Stimulated activated CD4-positive, alpha-beta T cell treated with anti-CD3 and anti-CD28 coated beads, Interleukin-4, amount 100 ng/mL, for 4 hours (primary cell): Measurements from ENCODE around the gene ROR1.
"Not testable (repeated sequence)": the region's sequence is repeated elsewhere in the genome, so short reads cannot be mapped to it uniquely, and the experiment has no call there.

Experiments
- DNase-seq, 2 experiments: peaks; one replicate each; pipeline ENCODE4 v3.0.0-alpha.2; 2020

The ROR1 gene

DNA sequence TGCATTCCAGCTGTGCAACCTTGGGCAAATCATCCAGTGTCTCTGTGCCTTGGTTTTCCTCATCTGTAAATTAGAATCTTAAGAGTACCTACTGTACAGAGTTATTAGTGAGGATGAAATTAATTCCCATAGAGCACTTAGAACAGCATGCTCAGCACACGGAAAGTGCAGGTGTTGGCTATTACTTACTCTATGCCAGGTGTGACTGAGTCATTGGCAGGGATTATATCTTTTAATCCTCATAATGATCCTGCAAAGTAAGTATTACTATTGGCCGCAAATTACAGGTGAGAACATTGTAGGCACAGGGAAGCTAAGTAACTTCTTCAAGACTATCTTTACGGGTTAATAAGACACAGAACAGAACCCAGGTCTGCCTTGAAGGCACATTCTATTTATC, 423.3 kb downstream of the ROR1 start:
- no peak for DNase-seq

DNA sequence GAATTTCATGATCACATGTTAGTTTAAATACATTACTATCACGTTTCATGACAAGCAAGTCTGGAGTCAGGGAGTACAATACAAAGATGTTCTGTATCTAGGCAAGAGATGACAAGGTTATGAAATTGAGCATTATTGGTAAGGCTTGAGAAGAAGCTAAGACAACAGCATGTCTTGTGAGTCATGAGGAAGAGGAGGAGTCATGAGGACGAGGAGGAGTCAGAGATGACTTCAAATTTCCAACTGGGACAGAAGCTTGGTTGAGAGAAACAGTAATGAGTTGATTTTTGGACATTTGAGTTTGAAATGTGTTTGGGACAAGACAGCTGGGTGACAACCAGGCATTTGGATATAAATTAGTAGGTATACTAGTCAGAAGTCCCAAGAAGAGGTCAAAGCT, 425.3 kb downstream of the ROR1 start:
- DNase-seq = no peak

DNA sequence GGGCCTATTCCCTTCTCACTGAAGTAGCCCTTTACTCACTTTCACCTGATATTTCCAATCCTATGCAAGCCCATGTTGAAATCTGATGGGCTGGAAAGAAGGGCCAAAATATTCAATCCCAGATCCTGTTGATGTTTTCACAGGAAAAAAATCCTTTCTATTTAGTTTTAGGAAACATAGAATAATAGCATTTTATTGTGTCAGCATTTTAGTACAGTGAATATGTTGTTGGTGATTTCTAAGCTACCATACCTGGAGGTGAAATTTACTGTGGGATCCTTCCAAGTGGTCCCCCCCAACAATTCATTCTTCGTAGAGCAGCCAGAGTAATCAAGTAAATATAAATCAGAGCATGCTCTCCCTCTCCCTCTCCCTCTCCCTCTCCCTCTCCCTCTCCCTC, 426.2 kb downstream of the ROR1 start:
- no peak for DNase-seq

DNA sequence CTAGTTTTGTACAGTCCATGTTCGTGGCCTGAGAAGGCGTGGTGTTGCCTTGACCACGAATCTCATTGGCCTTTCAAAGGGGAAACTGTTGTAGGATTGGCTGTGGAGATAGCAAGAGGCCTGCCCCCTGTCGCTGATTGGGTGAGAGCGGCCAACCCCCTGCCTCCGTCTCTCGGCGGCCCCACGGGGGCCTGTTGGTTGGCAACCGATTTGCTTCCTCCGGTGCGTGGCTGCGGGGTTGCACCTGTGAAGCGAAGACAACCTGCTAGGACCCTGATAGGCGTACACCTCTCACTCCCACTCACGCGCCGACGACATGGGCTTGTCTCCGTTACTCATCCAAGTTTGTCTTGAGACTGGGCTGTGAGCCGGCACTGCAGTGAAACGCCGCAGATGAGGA, 429.6 kb downstream of the ROR1 start, which contains the start of gene UBE2U:
Gene UBE2U (plus strand): TSS at position 204 of the 400 bp plus-strand sequence. CDS start 428 bp downstream, outside the sequence.
- no peak for DNase-seq

DNA sequence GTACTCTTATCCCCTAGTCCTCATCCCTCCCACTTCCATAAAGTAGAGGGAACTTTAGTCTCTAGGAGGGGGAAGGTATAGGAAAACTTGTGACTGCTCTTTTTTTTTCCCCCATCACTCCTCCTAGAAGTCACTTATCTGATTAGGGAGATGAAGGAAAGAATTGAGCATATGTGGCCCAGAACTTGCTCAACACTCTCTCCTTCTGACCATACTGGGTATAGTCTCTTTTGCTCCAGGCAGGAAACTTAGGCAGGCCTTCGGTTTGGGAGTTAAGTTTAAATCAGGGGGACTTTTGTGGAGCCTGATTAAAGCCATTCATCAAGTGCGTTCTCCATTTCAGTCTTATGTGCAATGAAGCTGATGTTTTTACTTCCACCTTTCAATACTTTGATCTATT, 435.4 kb downstream of the ROR1 start:
- DNase-seq = no peak

DNA sequence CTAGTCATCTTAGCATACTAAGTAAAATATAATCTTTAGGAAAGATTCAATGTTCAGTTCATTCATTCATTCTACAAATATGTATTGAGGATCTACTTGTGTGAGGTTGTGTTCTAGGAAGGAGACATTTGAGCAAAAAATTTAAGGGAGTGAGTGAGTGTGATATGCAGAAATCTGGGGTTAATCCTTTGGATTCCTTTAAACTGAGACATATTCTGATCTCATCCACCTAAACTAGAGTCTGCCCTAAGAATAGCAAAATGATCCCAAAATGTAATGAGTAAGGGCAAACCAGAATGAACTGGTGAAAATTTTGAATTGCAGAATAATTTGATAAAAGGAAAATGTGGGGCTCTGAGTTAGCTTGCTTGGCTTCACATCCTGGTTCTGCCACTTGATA, 438.2 kb downstream of the ROR1 start:
- no peak for DNase-seq

DNA sequence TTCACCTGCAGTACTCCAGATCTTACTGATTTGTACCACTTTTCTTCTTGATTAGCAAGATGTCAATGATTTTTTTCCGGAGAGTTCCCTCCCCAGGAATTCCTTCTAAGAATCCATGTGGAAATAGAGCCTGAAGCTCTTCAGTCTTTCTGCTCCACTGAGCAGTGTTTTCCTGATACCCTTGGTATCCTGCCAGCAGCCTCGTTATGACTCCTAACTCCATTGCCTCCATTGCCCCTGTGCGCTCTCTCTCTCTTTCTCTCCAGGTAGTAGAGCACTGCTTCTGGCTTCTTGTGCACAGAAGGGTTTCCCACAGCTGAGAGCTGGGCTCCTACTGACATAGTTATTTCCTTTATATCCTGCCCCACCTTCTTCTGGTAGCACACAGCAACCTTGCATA, 441.8 kb downstream of the ROR1 start:
- DNase-seq = no peak

DNA sequence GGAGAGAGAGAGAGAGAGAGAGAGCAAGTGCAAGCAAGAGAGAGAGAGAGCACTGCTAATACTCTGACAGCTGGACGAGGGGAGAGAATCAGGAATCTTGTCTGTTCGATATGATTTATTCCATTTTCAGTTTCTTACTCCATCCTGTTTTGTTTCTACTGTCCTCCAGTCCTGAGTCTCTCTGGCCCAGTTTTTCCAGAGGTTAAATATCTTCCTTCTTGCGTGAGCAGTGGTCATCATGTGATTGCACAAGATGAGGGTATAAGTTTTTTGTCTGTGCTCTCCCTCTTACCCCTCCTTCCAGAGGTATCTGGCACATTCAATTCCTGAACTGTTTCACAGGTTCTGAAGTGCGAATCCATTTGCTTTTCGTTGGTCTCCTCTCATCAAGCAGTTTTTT, 446.4 kb downstream of the ROR1 start:
- no peak for DNase-seq

DNA sequence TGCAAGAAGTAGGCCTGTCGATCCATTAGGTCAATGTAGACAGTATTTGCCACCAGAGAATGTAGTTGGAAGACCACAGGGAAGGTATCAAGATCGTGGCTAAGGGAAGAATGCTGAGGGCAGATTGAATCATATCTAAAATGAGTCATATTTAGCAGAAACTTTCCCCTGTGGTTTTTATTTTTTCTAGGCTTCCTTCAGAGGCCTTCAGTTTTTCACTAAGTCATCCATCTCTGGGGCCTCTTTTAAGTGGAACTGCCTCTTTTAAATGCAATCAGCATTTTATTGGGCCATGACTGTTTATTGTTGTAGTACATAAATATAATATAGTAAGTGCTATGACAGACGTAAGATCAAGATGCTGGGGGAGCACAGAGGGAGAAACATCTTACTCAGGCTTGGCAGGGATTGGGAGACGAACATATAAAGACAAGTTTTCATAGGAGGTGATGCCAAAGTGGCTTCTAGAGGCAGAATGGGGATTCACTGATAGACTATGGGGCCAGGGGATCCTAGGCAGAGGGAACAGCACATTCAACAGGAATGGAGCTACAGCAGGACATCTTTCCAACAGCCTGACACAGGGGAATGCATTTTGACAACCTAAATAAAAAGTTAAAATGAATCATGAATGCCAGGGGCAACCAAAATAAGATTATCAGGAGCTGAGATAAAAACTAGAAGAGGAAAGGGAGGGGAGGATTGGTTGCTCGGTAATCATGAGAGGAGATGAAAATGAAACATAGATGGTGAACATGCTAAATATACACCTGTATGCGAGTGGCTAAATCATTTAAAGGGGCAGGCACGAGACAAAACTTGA, 449.7 kb downstream of the ROR1 start:
- no peak for DNase-seq

DNA sequence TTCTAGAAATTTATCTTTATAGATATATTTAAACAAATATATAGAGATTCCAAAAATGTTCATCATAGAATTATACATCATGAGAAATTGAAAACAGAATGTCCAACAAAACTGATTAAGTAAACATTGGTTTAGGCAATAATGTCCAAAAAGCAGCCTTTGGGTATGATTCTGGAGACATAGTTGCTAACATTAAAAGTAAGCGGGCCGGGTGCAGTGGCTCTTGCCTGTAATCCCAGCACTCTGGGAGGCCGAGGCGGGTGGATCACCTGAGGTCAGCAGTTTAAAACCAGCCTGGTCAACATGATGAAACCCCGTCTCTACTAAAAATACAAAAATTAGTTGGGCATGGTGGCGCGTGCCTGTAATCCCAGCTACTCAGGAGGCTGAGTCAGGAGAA, 450.4 kb downstream of the ROR1 start:
- DNase-seq = not testable (repeated sequence)

DNA sequence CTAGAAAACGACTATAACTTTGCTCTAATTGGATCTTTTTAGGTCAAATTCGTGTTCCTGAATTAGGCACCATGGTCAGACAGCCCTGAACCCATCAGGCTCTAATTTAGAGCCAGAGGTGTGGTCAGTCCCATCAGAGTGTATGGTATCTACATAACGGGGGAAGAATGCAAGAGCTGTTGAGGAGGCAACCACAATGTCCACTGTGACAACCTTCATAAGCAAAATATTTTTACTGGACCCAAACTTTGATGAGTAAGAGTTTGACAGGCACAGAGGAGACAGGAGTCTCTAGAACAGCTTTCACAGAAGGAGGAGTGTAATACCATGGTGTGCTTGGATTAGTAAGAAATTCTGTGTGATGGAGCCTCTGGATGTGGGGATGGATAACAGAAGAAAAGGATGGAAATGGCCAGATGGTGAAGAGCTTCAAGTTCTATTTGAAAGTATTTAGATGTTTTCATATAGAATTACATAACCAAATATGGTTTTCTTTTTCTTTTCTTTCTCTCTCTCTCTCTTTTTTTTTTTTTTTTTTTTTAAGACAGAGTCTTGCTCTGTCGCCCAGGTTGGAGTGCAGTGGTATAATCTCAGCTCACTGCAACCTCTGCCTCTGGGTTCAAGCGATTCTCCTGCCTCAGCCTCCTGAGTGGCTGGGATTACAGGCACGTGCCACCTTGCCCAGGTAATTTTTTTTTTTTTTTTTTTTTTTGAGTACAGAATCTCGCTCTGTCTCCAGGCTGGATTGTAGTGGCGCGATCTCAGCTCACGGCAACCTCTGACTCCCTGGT, 454.5 kb downstream of the ROR1 start:
- DNase-seq = no peak

DNA sequence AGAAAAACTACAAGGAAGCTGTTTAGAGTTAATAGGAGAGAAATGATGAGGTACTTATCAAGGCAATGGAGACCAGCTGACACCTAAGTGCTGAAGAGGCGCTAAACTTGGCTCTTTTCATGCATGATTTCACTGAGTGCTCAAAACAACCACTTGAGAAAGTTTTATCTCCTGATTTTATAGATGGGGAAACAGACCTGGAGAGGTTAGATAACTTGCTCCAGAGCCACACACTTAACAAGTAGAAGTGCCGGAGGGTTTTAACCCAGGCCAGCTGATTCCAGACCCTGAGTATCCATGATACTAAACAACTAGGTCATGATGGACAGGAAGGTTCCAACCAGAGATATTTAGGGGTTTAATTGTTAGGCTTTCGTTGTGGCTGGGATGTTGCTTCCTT, 455.5 kb downstream of the ROR1 start:
- DNase-seq = no peak
